Stimulated activated memory B cell treated with anti-CD40 and anti-IgM and Interleukin-4, amounts not matched to agents 10 μg/mL and 1 μg/mL and 100 μg/mL, for 72 hours (primary cell): ENCODE measurements around the gene KLHL41.
"Not testable (repeated sequence)": the region's sequence is repeated elsewhere in the genome, so short reads cannot be mapped to it uniquely, and the experiment has no call there.

Experiments used
- ATAC-seq: fragments of 150-1000 bp; cut with Tn5 transposase; 2 replicates; pipeline ENCODE4 v1.10.0; 2021
- H3K27ac Mint-ChIP-seq: one replicate; pipeline ENCODE4 v1.8.0; 2022; ENCODE audit warnings: mild to moderate bottlenecking, mixed read lengths
- H3K27me3 Mint-ChIP-seq: one replicate; pipeline ENCODE4 v1.8.0; 2022; ENCODE audit warnings: mixed read lengths
- H3K36me3 Mint-ChIP-seq: one replicate; pipeline ENCODE4 v1.8.0; 2022; ENCODE audit warnings: mixed read lengths
- H3K4me1 Mint-ChIP-seq: one replicate; pipeline ENCODE4 v1.8.0; 2022; ENCODE audit warnings: mixed read lengths
- H3K4me3 Mint-ChIP-seq: one replicate; pipeline ENCODE4 v1.8.0; 2022; ENCODE audit warnings: mild to moderate bottlenecking, moderate library complexity, mixed read lengths
- H3K9me3 Mint-ChIP-seq: one replicate; pipeline ENCODE4 v1.8.0; 2022; ENCODE audit warnings: mixed read lengths

The KLHL41 gene

GRCh38 chr2:169490834-169491233 lies 18.7 kb upstream of the KLHL41 start:
- H3K4me3 Mint-ChIP-seq, result no peak overlapping the region
- peaks cover 10% of the 10 kb centered on the region for H3K36me3 Mint-ChIP-seq
- H3K9me3 Mint-ChIP-seq, result no peaks in the 10 kb centered on the region
- no peak for ATAC-seq
- no peaks in the 10 kb centered on the region for H3K4me1 Mint-ChIP-seq
- H3K27ac Mint-ChIP-seq, result no peak overlapping the region
- H3K27me3 Mint-ChIP-seq, result no peaks in the 10 kb centered on the region

- Mint-ChIP-seq H3K27me3 (no peaks in the 10 kb centered on the region), H3K4me1 (no peaks in the 10 kb centered on the region), H3K4me3 (no peak overlapping the region)
These were observed 18.1 kb upstream of the KLHL41 start for GRCh38 chr2:169491378-169491777.

DNA sequence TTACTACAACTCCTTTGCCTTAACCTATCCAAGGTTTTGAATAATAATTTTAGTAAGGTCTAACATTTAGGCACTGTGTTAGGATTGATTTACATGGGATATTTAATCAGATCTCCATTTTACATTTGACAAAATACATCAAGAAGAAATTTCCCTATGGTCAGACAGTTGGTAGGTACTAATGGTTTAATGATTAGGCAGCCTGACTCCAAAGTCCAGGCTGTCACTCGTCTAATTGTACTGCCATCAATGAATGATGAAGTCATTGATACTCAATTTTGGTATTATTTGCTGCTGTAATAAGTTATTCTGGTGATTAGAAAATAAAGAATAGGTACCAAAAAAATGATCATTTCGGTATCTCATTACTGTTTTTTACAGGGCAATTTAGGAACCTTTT lies 16.1 kb upstream of the KLHL41 start:
- no peaks in the 10 kb centered on the region for H3K9me3 Mint-ChIP-seq
- no peak overlapping the region for H3K27ac Mint-ChIP-seq
- no peaks in the 10 kb centered on the region for H3K27me3 Mint-ChIP-seq
- peaks cover 8% of the 10 kb centered on the region for H3K36me3 Mint-ChIP-seq
- H3K4me3 Mint-ChIP-seq, result no peak overlapping the region
- no peak for ATAC-seq
- H3K4me1 Mint-ChIP-seq, result no peaks in the 10 kb centered on the region

More at GRCh38 chr2:169491378-169491777, 18.1 kb upstream of the KLHL41 start:
- peaks cover 8% of the 10 kb centered on the region for H3K36me3 Mint-ChIP-seq
- ATAC-seq, result no peak
- H3K9me3 Mint-ChIP-seq, result no peaks in the 10 kb centered on the region
- H3K27ac Mint-ChIP-seq, result no peak overlapping the region

DNA sequence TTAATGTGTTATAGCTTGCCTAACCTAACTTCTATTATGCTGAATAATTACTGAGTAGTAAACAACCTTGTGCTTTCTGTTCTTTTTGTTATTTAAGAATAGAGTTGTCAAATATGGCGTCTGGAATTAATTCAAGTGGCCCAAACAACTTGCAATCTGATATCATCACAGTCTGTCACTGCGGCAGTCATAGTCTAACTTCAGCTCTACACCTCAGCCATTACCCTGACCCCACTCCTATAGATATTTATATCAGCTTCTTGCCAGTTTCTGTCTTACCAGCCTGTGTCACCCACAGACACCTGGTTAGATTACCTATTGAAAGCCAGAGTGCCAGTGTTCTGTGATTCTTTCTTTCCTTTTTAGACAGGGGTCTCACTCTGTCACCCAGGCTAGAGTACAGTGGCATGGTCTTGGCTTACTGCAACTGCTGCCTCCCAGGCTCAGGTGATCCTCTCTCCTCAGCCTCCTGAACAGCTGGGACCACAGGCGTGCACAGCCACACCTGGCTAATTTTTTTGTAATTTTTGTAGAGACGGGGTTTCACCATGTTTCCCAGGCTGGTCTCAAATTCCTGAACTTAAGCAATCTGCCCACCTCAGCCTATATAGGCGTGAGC lies 14.1 kb upstream of the KLHL41 start:
- Mint-ChIP-seq H3K4me1 (no peaks in the 10 kb centered on the region), H3K27me3 (no peaks in the 10 kb centered on the region), H3K27ac (no peak overlapping the region), H3K9me3 (no peaks in the 10 kb centered on the region), H3K4me3 (no peak overlapping the region), H3K36me3 (peaks cover 8% of the 10 kb centered on the region)
- ATAC-seq, result no peak

DNA sequence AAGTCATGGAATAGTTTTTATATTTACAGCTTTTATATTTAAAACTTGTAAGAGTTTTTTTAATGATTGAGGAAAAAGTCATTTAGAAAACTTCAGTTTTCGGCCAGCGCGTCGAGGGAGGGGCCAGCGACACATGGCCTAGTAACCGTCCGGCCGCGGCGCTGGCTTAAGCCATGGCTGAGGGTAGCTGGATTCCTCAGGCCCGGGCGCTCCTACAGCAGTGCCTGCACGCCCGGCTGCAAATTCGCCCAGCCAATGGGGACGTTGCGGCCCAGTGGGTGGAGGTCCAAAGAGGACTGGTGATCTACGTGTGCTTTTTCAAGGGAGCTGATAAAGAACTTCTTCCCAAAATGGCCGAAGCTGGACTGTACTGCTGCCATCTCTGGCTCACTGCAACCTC lies 4.9 kb upstream of the KLHL41 start:
- no peaks in the 10 kb centered on the region for H3K4me1 Mint-ChIP-seq
- H3K27ac Mint-ChIP-seq, result no peak overlapping the region
- no peak for ATAC-seq
- H3K4me3 Mint-ChIP-seq, result no peak overlapping the region
- H3K27me3 Mint-ChIP-seq, result no peaks in the 10 kb centered on the region
- H3K9me3 Mint-ChIP-seq, result no peaks in the 10 kb centered on the region
- H3K36me3 Mint-ChIP-seq, result peaks cover 5% of the 10 kb centered on the region

DNA sequence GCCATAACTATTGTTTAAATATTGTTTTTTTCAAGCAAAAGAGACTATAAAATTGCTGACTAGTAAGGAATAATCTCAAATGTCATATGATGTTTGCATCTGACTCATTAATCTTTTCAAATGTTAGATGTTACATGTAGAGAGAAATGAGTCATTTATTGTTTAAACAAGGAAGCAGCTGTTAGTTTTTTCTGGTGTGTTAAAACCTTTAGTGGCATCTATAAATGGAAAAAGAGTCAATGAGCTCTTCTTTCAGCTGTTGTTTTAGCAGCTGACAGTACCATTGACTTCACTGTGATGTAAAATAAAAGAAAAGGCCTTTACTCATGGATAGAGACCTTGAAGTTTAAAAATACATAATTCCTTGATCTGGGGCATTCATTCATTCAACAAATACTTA lies 1.8 kb upstream of the KLHL41 start:
- Mint-ChIP-seq H3K36me3 (peaks cover 5% of the 10 kb centered on the region), H3K4me1 (no peaks in the 10 kb centered on the region), H3K4me3 (no peak overlapping the region), H3K9me3 (no peaks in the 10 kb centered on the region), H3K27ac (no peak overlapping the region), H3K27me3 (no peaks in the 10 kb centered on the region)
- ATAC-seq, result no peak

DNA sequence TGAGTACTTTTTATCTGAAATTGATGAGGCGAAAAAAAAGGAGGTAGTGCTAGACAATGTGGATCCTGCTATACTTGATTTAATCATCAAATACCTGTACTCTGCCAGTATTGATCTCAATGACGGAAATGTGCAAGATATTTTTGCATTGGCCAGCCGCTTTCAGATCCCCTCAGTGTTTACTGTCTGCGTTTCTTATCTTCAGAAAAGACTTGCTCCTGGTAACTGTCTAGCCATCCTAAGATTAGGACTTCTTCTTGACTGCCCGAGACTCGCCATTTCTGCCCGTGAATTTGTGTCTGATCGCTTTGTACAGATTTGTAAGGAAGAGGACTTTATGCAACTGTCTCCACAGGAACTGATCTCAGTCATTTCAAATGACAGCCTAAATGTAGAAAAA lies 453 bp downstream of the KLHL41 start:
- Mint-ChIP-seq H3K27me3 (no peaks in the 10 kb centered on the region), H3K27ac (no peak overlapping the region), H3K36me3 (peaks cover 5% of the 10 kb centered on the region), H3K9me3 (no peaks in the 10 kb centered on the region), H3K4me1 (no peaks in the 10 kb centered on the region), H3K4me3 (no peak overlapping the region)
- no peak for ATAC-seq

GRCh38 chr2:169510496-169510895 lies 994 bp downstream of the KLHL41 start:
- ATAC-seq, result no peak
- Mint-ChIP-seq H3K27me3 (no peaks in the 10 kb centered on the region), H3K4me1 (no peaks in the 10 kb centered on the region), H3K36me3 (peaks cover under 1% of the 10 kb centered on the region), H3K4me3 (no peak overlapping the region), H3K27ac (no peak overlapping the region), H3K9me3 (no peaks in the 10 kb centered on the region)

GRCh38 chr2:169511818-169512217 lies 2.3 kb downstream of the KLHL41 start:
- Mint-ChIP-seq H3K27me3 (no peaks in the 10 kb centered on the region), H3K27ac (no peak overlapping the region), H3K4me3 (no peak overlapping the region), H3K36me3 (no peaks in the 10 kb centered on the region), H3K9me3 (no peaks in the 10 kb centered on the region), H3K4me1 (no peaks in the 10 kb centered on the region)
- no peak for ATAC-seq

- H3K27ac Mint-ChIP-seq, result no peak overlapping the region
These were observed 3.0 kb downstream of the KLHL41 start for GRCh38 chr2:169512525-169512924.

DNA sequence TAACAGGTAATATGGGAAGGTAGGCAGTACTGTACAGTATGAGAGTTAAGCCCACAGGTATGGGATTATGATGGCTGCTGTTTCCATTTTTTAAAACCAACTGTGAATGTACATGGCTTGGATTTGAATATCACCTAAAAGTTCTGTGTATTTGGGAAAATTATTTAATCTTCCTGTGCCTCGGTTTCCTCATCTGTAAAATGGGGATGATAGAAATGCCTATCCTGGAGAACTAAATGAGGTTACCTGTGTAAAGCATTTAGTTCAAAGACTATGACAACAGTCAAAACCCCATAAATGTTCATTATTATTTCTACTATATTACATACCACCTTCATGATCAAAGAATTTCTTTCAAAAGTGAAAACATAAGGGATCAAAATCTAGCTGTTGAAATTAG lies 3.6 kb downstream of the KLHL41 start:
- H3K27me3 Mint-ChIP-seq, result no peaks in the 10 kb centered on the region
- no peak overlapping the region for H3K4me3 Mint-ChIP-seq
- H3K9me3 Mint-ChIP-seq, result no peaks in the 10 kb centered on the region
- H3K27ac Mint-ChIP-seq, result no peak overlapping the region
- ATAC-seq, result no peak
- no peaks in the 10 kb centered on the region for H3K36me3 Mint-ChIP-seq
- H3K4me1 Mint-ChIP-seq, result no peaks in the 10 kb centered on the region

More at GRCh38 chr2:169512525-169512924, 3.0 kb downstream of the KLHL41 start:
- H3K4me3 Mint-ChIP-seq, result no peak overlapping the region
- H3K27me3 Mint-ChIP-seq, result no peaks in the 10 kb centered on the region
- no peak for ATAC-seq
- H3K4me1 Mint-ChIP-seq, result no peaks in the 10 kb centered on the region
- no peaks in the 10 kb centered on the region for H3K9me3 Mint-ChIP-seq
- no peaks in the 10 kb centered on the region for H3K36me3 Mint-ChIP-seq

DNA sequence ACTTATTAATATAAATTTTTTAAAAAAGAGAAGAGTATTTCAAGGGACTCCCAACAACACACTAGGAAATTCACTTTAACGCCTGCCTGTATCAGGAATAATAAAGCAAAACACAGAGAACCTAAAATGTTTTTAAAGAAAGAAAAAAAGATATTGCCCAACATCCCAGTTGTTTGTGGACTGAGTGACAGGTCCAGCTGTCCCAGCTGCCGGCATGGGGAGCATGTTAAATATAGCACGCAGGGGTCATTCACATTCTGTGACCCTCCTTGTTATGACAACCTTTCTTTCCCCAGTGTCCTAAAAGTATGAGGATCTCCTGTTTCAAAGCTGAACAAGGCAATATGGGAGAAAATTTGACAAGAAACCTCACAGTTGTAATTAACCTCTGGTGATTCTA lies 4.4 kb downstream of the KLHL41 start:
- Mint-ChIP-seq H3K27me3 (no peaks in the 10 kb centered on the region), H3K4me3 (no peak overlapping the region), H3K9me3 (no peaks in the 10 kb centered on the region), H3K27ac (no peak overlapping the region), H3K4me1 (no peaks in the 10 kb centered on the region), H3K36me3 (no peaks in the 10 kb centered on the region)
- ATAC-seq, result no peak

DNA sequence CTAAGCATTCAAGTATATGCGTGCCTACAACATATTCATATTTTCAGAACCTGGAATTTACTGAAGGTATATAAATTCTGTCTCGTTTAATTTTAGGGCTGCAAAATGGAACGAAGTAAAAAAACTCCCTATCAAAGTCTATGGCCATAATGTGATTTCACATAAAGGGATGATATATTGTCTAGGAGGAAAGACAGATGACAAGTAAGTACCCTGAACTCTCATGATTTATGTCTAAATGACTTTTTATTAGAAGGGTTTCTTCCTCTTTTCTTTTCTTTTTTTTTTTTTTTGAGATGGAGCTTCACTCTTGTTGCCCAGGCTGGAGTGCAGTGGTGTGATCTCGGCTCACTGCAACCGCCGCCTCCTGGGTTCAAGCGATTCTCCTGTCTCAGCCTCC lies 5.3 kb downstream of the KLHL41 start:
- H3K4me1 Mint-ChIP-seq, H3K36me3 Mint-ChIP-seq, H3K9me3 Mint-ChIP-seq, H3K27ac Mint-ChIP-seq, ATAC-seq, H3K4me3 Mint-ChIP-seq, H3K27me3 Mint-ChIP-seq: not testable (repeated sequence)

- not testable (repeated sequence) for H3K36me3 Mint-ChIP-seq, H3K4me3 Mint-ChIP-seq, H3K4me1 Mint-ChIP-seq, H3K9me3 Mint-ChIP-seq, H3K27ac Mint-ChIP-seq, ATAC-seq, H3K27me3 Mint-ChIP-seq
These were observed 7.0 kb downstream of the KLHL41 start for GRCh38 chr2:169516488-169516995.

GRCh38 chr2:169520896-169521295 lies 11.4 kb downstream of the KLHL41 start:
- no peak overlapping the region for H3K27ac Mint-ChIP-seq
- H3K27me3 Mint-ChIP-seq, result no peaks in the 10 kb centered on the region
- ATAC-seq, result no peak
- H3K4me3 Mint-ChIP-seq, result no peak overlapping the region
- H3K4me1 Mint-ChIP-seq, result no peaks in the 10 kb centered on the region
- H3K9me3 Mint-ChIP-seq, result no peaks in the 10 kb centered on the region
- H3K36me3 Mint-ChIP-seq, result peaks cover 6% of the 10 kb centered on the region

- H3K36me3 Mint-ChIP-seq, result peaks cover 8% of the 10 kb centered on the region
- H3K27me3 Mint-ChIP-seq, result no peaks in the 10 kb centered on the region
- H3K27ac Mint-ChIP-seq, result no peak overlapping the region
- ATAC-seq, result no peak
- no peaks in the 10 kb centered on the region for H3K4me1 Mint-ChIP-seq
- no peak overlapping the region for H3K4me3 Mint-ChIP-seq
- no peaks in the 10 kb centered on the region for H3K9me3 Mint-ChIP-seq
These were observed 14.2 kb downstream of the KLHL41 start for GRCh38 chr2:169523681-169524080.

GRCh38 chr2:169525434-169525833 lies 15.9 kb downstream of the KLHL41 start:
- Mint-ChIP-seq H3K9me3 (no peaks in the 10 kb centered on the region), H3K36me3 (peaks cover 21% of the 10 kb centered on the region), H3K4me1 (no peaks in the 10 kb centered on the region), H3K27me3 (no peaks in the 10 kb centered on the region), H3K27ac (no peak overlapping the region), H3K4me3 (no peak overlapping the region)
- no peak for ATAC-seq
